Colonic mucosa (tissue), 4 donors: Measurements from ENCODE around the gene SQOR. TPM values are rescaled to one million over a fixed set of nuclear protein-coding genes. Genes with fewer than 3 reads are reported as not detected.

Experiments used
- DNase-seq: peaks from one replicate; pipeline ENCODE4 v3.0.0-alpha.2; 2020
- H3K27ac ChIP-seq: fragments of 200-600 bp; one replicate; pipeline ENCODE4 v1.8.0; 2021
- H3K27me3 ChIP-seq: fragments of 200-600 bp; one replicate; pipeline ENCODE4 v1.8.0; 2021
- H3K36me3 ChIP-seq: fragments of 200-600 bp; one replicate; pipeline ENCODE4 v1.8.0; 2021
- H3K4me1 ChIP-seq: fragments of 200-600 bp; one replicate; pipeline ENCODE4 v1.8.0; 2021; ENCODE audit warnings: mild to moderate bottlenecking
- H3K4me3 ChIP-seq: fragments of 200-600 bp; one replicate; pipeline ENCODE4 v1.8.0; 2021
- H3K9ac ChIP-seq, 2 donors: one replicate each; pipeline ENCODE4 v1.7.0; 2013; ENCODE audit warnings: control low read depth in 2 of 2, low read depth in 2 of 2, low read length in 2 of 2
- H3K9me3 ChIP-seq: fragments of 200-600 bp; one replicate; pipeline ENCODE4 v1.8.0; 2021
- intact Hi-C: fragments of 100-400 bp; cut with DNase I; formaldehyde crosslinking; loops from one replicate; pipeline ENCODE4 v1.14.1; 2022
- total RNA-seq, 2 donors: library from RNA; stranded (reverse); fragmentation: NEBNext Ultra II Directional in 1 of 2; extraction: Animal tissue kit (Norgen Biotek cat#: 25700) in 1 of 2; gene quantifications; one replicate each; pipeline ENCODE4 v1.2.1, GENCODE V29; 2021
- TF ChIP-seq, protein P1 (sequence below): fragments of 200-600 bp; IDR thresholded peaks from one replicate; pipeline ENCODE4 v1.8.0; 2022; ENCODE audit warnings: antibody characterized with exemption, mild to moderate bottlenecking
- donor health status: healthy.
- donor health status: DM: no; HTN: no; CAD: no.
- donor health status: DM: no; HTN: no; CAD: no.

Gene SQOR
- total RNA-seq, 2 donors from 2014 or later = 308 to 500 TPM

DNA sequence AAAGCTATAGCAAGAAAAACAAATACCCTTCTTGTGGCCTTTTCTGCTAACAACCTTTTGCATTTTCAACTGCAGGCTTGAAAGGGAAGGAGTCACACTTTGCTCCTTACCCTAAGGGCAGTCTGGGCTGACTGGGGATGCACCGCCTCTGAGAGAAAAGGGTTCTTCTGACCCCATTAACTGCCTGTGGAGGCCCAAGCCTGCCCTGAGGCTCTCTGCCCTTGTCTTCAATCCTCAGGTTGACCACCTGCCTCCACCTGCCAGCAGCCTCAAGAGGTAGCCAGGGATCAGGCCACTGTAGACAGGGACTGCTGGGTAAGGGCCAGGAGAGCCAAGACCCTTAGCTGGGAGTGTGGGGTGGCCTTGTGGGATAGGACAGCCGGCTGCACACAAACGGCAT, 93.8 kb downstream of the SQOR start:
- intact Hi-C loops = no loop called here
- Histone ChIP-seq H3K36me3 (no peaks in the 10 kb centered on the region), H3K27me3 (no peaks in the 10 kb centered on the region), H3K4me1 (no peaks in the 10 kb centered on the region), H3K9me3 (no peaks in the 10 kb centered on the region), H3K9ac (no peak overlapping the region), H3K27ac (no peak overlapping the region), H3K4me3 (no peak overlapping the region)
- DNase-seq = no peak
- TF ChIP-seq, protein P1, sequence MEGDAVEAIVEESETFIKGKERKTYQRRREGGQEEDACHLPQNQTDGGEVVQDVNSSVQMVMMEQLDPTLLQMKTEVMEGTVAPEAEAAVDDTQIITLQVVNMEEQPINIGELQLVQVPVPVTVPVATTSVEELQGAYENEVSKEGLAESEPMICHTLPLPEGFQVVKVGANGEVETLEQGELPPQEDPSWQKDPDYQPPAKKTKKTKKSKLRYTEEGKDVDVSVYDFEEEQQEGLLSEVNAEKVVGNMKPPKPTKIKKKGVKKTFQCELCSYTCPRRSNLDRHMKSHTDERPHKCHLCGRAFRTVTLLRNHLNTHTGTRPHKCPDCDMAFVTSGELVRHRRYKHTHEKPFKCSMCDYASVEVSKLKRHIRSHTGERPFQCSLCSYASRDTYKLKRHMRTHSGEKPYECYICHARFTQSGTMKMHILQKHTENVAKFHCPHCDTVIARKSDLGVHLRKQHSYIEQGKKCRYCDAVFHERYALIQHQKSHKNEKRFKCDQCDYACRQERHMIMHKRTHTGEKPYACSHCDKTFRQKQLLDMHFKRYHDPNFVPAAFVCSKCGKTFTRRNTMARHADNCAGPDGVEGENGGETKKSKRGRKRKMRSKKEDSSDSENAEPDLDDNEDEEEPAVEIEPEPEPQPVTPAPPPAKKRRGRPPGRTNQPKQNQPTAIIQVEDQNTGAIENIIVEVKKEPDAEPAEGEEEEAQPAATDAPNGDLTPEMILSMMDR = no peak

DNA sequence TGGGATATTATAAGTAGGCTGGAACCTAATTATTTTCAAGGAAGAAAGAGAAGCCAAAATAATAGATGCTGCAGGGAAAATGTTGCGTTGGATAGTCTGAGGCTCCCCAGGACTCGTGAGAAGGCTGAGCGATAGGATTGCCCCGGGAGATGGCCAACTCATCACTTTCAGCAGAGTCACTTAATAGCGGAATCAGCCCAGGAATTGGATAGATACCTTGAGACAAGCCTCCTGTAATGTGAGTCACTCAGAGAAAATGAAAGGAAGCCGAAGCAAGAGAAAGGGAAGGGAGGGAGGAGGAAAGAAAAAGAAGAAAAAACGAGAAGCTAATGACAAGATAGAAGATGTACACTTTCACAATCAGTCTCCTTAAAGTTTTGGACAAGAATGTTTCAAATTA, 94.3 kb downstream of the SQOR start:
- Histone ChIP-seq H3K4me1 (no peaks in the 10 kb centered on the region), H3K27me3 (no peaks in the 10 kb centered on the region), H3K9me3 (no peaks in the 10 kb centered on the region), H3K27ac (no peak overlapping the region), H3K4me3 (no peak overlapping the region), H3K9ac (no peak overlapping the region), H3K36me3 (no peaks in the 10 kb centered on the region)
- TF ChIP-seq, protein P1 = no peak
- intact Hi-C loops = no loop called here
- no peak for DNase-seq

- Histone ChIP-seq H3K9ac (no peak overlapping the region), H3K27ac (no peak overlapping the region), H3K4me3 (no peak overlapping the region), H3K4me1 (no peaks in the 10 kb centered on the region), H3K36me3 (no peaks in the 10 kb centered on the region), H3K27me3 (no peaks in the 10 kb centered on the region), H3K9me3 (no peaks in the 10 kb centered on the region)
- no peak for DNase-seq
- TF ChIP-seq, protein P1 = no peak
- intact Hi-C loops = no loop called here
Observed at GRCh38 chr15:45731343-45731742, 96.5 kb downstream of the SQOR start.

- TF ChIP-seq, protein P1 = no peak
- Histone ChIP-seq H3K4me3 (no peak overlapping the region), H3K4me1 (no peaks in the 10 kb centered on the region), H3K27ac (no peak overlapping the region), H3K9ac (no peak overlapping the region), H3K9me3 (no peaks in the 10 kb centered on the region), H3K27me3 (no peaks in the 10 kb centered on the region), H3K36me3 (no peaks in the 10 kb centered on the region)
- DNase-seq = peak; percentile 39
- intact Hi-C loops = no loop called here
Observed at GRCh38 chr15:45732662-45733061, 97.8 kb downstream of the SQOR start.

- no peak overlapping the region for H3K9ac ChIP-seq
- H3K4me1 ChIP-seq = no peaks in the 10 kb centered on the region
- no peak overlapping the region for H3K4me3 ChIP-seq
- H3K27me3 ChIP-seq = no peaks in the 10 kb centered on the region
- TF ChIP-seq, protein P1 = no peak
- H3K27ac ChIP-seq = no peak overlapping the region
- intact Hi-C loops = no loop called here
- no peak for DNase-seq
- no peaks in the 10 kb centered on the region for H3K36me3 ChIP-seq
- no peaks in the 10 kb centered on the region for H3K9me3 ChIP-seq
Observed at GRCh38 chr15:45734260-45734711, 99.5 kb downstream of the SQOR start.

Other genes with a start within 250 kb of the SQOR start
- gene SLC30A4, start 112.3 kb upstream of the SQOR start, total RNA-seq = 10 to 100 TPM in 1 of 2 donors, 1 to 10 TPM in 1; 4.5 to 10.7 TPM
- 10 to 100 TPM; 28.3 to 31.9 TPM for gene BLOC1S6, start 47.6 kb upstream of the SQOR start, total RNA-seq